Measurements from ENCODE around the gene CFAP52.
"Not testable (repeated sequence)": the region's sequence is repeated elsewhere in the genome, so short reads cannot be mapped to it uniquely, and the experiment has no call there.

Gene CFAP52

GRCh38 chr17:9568957-9569588, 7.4 kb upstream of the CFAP52 start:
- DNase-seq (ENCODE audit: low read depth), result no peak

GRCh38 chr17:9571201-9571600, 5.2 kb upstream of the CFAP52 start:
- no peak for DNase-seq (ENCODE audit: low read depth)

DNA sequence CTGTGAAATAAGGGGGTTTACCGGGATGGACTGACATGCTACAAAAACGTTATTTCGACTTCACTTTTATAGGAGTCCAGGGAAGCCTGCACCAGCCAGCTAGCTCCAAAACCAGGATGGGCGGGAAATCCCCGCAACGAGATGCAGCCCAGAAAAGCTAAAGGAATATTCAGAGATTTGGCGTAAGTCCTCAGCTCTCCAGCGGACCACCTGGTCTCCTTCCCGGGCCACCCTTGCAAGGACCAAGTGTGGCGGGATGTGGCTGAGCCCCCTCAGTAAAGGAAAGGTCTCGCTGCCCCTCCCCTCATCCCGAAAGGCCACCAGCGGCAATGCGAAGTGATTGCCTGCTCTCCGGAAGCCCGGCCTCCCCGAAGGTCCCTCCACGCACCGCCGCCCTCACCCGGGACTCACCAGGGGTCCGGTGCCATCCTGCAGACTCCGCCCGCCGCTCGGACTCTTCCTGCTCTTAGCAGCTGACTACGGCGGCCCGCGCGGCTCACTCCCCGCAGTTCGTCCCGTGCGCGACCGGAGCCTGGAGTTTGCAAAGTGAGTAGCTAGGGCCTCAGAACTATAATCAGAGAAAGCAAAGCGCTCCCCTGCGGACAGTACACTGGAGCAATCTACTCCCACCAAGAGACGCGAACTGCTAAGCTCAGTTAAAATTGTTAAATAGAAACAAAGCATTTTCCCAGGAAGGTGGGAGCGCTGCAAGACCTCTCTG, 901 bp upstream of the CFAP52 start, which contains the start of gene STX8:
STX8 (minus strand) TSS at position 440 of the 721 bp plus-strand sequence; CDS start at position 428, 12 bp downstream.
- DNase-seq (ENCODE audit: low read depth), result peak; percentile 45

DNA sequence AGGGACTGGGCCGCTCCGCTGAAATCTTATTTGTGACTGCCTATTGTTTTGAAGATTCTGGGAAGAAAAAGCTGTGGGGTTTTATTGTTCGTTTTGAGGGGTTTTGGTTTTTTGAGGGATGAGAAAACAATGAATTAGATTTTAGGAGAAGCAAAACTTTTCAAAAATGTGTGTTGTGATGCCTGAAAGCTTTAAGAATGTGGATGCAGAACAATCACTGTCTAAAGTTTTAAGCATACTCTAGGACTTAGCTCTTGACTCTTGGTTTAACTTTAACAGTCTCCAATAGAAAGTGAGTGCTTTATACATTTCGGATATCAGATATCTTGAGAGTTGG, 899 bp downstream of the CFAP52 start:
- DNase-seq (ENCODE audit: low read depth), result no peak

GRCh38 chr17:9587969-9588656, 11.7 kb downstream of the CFAP52 start:
- DNase-seq (ENCODE audit: low read depth), result no peak

DNA sequence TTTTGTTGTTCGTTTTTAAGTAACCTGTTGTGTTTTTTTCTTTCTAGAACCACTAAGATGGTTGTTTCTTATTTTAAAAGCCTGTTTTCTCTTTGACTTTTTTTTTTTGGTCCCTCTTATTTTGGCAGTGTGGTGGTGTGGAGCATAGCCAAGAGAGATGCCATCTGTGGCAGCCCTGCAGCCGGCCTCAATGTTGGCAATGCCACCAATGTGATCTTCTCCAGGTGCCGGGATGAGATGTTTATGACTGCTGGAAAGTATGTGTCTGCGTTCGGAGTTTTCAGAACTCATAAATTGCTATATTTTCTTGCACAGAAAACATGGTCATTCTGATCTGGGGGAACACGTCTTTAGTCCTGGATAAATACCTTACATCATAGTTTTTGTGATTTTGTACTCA, 17.6 kb downstream of the CFAP52 start:
- no peak for DNase-seq (ENCODE audit: low read depth)

- not testable (repeated sequence) for DNase-seq (ENCODE audit: low read depth)
Observed at GRCh38 chr17:9597638-9598037, 21.2 kb downstream of the CFAP52 start.

GRCh38 chr17:9598661-9599060, 22.2 kb downstream of the CFAP52 start:
- no peak for DNase-seq (ENCODE audit: low read depth)

GRCh38 chr17:9604583-9604982, 28.1 kb downstream of the CFAP52 start:
- not testable (repeated sequence) for DNase-seq (ENCODE audit: low read depth)

DNA sequence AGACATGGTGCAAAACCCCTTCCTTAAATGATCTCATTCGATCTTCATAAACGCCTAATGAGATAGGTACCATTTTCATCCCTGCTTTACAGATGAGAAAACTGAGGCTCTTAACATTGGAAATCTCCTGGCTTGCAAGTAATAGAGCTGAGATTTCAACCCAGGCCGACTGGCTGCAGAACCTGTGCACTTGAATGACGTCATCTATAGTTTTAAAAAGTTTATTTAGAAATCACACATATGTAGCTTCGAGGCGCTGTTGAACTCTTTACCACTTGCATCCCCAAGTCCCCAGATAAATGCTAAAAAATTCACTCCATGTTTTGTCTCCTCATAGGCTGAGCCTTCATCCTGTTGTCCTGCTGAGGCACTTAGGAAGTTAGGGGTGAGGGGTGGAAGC, 30.0 kb downstream of the CFAP52 start:
- DNase-seq (ENCODE audit: low read depth), result no peak

DNA sequence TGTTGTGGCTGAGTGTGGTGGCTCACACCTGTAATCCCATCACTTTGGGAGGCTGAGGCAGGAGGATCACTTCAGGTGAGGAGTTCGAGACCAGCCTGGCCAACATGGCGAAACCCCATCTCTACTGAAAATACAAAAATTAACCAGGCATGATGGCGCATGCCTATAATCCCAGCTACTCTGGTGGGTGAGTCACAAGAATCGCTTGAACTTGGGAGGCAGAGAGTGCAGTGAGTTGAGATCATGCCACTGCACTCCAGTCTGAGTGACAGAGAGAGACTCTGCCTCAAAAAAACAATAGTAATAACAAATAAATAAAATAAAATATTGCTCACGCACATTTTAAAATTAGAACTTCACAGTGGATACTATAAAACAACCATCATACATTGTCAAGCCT, 30.6 kb downstream of the CFAP52 start:
- not testable (repeated sequence) for DNase-seq (ENCODE audit: low read depth)

DNA sequence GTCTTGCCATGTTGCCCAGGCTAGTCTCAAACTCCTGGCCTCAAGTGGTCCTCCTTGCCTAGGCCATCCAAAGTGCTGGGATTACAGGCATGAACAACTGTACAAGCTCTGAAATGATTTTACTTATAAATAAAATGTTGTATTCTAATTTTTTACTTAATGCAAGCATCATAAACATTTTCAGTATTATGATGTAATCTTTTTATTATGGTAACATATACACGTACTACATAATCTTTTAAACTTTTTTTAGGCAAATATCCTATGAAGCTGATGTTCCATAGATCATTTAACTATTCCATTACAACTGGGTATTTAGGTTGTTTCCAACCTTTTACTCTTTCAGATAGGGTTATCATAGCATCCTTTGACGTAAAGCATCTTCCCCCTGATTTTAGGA, 35.1 kb downstream of the CFAP52 start:
- DNase-seq (ENCODE audit: low read depth), result no peak

GRCh38 chr17:9612006-9612405, 35.6 kb downstream of the CFAP52 start:
- DNase-seq (ENCODE audit: low read depth), result no peak

- DNase-seq (ENCODE audit: low read depth), result no peak
Observed at GRCh38 chr17:9615486-9615885, 39.0 kb downstream of the CFAP52 start.

GRCh38 chr17:9622961-9623360, 46.5 kb downstream of the CFAP52 start:
- no peak for DNase-seq (ENCODE audit: low read depth)

DNA sequence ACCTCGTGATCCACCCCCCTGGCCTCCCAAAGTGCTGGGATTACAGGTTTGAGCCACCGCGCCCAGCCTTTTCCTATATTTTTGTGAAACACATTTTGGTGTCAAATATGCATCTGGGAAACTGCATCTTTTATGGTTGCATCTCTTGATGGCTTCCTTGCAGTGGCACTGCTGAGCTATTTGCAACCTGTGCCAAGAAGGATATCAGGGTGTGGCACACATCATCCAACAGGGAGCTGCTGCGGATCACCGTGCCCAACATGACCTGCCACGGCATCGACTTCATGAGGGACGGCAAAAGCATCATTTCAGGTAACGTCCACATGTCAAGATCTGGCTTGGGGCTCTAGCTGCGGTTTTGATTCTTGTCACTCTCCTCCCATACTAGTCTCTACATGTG, 52.1 kb downstream of the CFAP52 start:
- DNase-seq (ENCODE audit: low read depth), result no peak

GRCh38 chr17:9632741-9633140, 56.3 kb downstream of the CFAP52 start:
- DNase-seq (ENCODE audit: low read depth), result no peak

GRCh38 chr17:9635340-9635739, 58.9 kb downstream of the CFAP52 start:
- DNase-seq (ENCODE audit: low read depth), result no peak

DNA sequence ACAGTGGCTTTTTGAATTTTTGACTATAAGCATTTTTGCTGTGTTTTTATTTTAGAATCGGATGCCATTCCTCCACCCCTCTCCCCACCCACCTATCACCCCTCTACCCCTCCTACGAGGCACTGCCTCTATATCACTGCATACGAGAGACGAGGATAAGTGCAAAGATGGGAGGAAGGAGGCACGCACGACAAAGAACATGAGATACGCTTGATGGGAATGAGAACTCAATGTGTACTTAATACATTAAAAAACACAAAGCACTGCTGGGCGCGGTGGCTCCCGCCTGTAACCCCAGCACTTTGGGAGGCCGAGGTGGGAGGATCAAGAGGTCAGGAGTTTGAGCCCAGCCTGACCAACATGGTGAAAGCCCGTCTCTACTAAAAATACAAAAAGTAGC, 60.1 kb downstream of the CFAP52 start:
- DNase-seq (ENCODE audit: low read depth), result no peak

DNA sequence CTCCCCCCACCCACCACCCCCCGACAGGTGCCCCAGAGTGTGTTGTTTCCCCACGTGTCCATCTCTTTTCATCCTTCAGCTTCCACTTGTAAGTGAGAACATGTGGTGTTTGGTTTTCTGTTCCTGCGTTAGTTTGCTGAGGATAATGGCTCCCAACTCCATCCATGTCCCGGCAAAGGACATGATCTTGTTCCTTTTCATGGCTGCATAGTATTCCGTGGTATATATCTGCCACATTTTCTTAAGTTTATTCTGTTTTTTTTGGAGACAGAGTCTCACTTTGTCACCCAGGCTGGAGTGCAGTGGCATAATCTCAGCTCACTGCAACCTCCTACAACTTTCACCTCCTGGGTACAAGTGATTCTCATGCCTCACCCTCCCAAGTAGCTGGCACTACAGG, 63.9 kb downstream of the CFAP52 start:
- DNase-seq (ENCODE audit: low read depth), result not testable (repeated sequence)

DNA sequence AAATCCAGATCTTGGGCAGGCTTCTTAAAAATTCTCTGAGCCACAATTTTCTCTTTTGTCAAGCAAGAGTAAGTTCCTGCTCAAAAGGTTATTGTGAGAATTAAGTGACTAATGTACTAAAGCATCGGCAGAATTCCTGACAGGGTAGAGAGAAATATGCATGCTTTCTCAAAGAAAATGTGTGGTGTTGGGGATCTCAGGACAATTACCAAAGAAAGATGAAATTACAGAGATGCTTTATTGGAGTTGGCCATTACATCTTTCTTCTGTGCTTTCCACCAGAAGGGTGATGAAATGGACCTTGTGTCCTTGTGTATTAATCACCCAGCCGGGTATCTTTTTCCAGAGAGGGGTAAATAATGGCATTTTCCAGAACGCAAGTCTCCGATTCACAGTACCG, 67.2 kb downstream of the CFAP52 start:
- DNase-seq (ENCODE audit: low read depth), result no peak

DNA sequence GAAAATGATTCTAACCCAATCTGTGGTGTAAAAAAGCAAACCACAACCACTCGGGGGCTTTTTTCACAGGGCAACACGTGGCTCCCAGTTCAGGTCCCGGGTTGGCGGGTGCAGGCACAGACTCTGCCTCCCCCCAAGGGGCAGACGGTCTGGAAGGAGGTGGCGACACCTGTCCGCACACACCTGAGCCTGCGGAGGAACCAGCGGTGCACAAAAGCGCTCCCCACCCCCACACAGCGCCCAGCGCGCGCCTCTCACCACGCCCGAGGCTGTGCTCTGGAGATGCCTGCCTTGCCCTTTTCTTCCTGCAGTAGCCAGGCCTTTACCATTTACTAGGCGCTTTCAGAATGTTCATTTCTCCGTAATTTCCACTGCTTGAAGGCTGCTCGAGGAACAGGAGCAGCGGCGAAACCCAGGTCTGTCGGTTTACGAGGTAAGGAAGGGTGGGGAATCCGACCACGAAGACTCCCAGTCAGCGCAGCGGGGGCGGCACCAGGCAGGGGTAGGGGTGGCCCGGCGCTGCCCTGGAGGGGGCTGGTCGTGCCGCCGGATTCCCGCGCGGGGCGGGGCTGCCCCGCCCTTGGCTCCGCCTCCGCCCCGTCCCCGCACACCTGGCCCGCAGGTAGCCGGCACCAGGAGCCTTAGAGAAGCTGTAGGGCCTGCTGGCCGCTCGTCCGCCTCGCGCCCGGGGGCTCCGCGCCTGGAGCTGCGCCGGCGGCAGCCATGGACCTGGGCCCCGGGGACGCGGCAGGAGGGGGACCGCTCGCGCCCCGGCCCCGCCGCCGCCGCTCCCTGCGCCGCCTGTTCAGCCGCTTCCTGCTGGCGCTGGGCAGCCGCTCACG, 68.7 kb downstream of the CFAP52 start, which contains the start of gene USP43:
USP43 (plus strand) TSS at position 608 of the 842 bp plus-strand sequence; CDS start at position 724, 116 bp downstream.
- DNase-seq (ENCODE audit: low read depth), result no peak

Data from HS-5 (cell line).